Measurements from ENCODE around the gene WDR13.
A peak's percentile ranks its signal among the peaks of the same experiment; 100 is the strongest.
"Not testable (repeated sequence)": the region's sequence is repeated elsewhere in the genome, so short reads cannot be mapped to it uniquely, and the experiment has no call there.

WDR13 gene

GRCh38 chrX:48597353-48598264 is at the start of gene WDR13:
WDR13 (plus strand) TSS chrX:48597492; CDS start chrX:48597997, 505 bp downstream.
- H3K9me3 ChIP-seq: no peaks in the 10 kb centered on the region
- peaks cover 11 to 26% of the 10 kb centered on the region in 2 experiments for H3K4me1 ChIP-seq (ENCODE audit: control insufficient read depth in 1 of 2, insufficient read depth in 1 of 2, low read depth in 1 of 2, low read length in 1 of 2)
- no peak for TF ChIP-seq CTCF (IDR thresholded peaks at IDR 0.05)
- peak within 1 kb of the TSS; percentile 99 for H3K27ac ChIP-seq
- no peaks in the 10 kb centered on the region for H3K27me3 ChIP-seq
- peaks cover 26% of the 10 kb centered on the region for H3K36me3 ChIP-seq
- peak within 1 kb of the TSS; percentile 78 to 82 for H3K4me3 ChIP-seq (ENCODE audit: low read depth in 1 of 2, low read length in 1 of 2)

- H3K27ac ChIP-seq: no peak overlapping the region
- H3K9me3 ChIP-seq: no peaks in the 10 kb centered on the region
- H3K36me3 ChIP-seq: peaks cover 43% of the 10 kb centered on the region
- H3K4me3 ChIP-seq (ENCODE audit: low read depth in 1 of 2, low read length in 1 of 2): no peak overlapping the region
- H3K4me1 ChIP-seq (ENCODE audit: control insufficient read depth in 1 of 2, insufficient read depth in 1 of 2, low read depth in 1 of 2, low read length in 1 of 2): no peaks in the 10 kb centered on the region
- TF ChIP-seq CTCF (IDR thresholded peaks at IDR 0.05): no peak
- H3K27me3 ChIP-seq: no peaks in the 10 kb centered on the region
Measured at GRCh38 chrX:48548871-48549270, 48.4 kb upstream of the WDR13 start.

GRCh38 chrX:48555731-48556325 is 41.5 kb upstream of the WDR13 start:
- not testable (repeated sequence) for H3K4me3 ChIP-seq (ENCODE audit: low read depth in 1 of 2, low read length in 1 of 2); H3K27me3 ChIP-seq; H3K27ac ChIP-seq; H3K9me3 ChIP-seq; H3K4me1 ChIP-seq (ENCODE audit: control insufficient read depth in 1 of 2, insufficient read depth in 1 of 2, low read depth in 1 of 2, low read length in 1 of 2)
- H3K36me3 ChIP-seq: peaks cover 42% of the 10 kb centered on the region

- Histone ChIP-seq H3K4me1 (ENCODE audit: control insufficient read depth in 1 of 2, insufficient read depth in 1 of 2, low read depth in 1 of 2, low read length in 1 of 2) (no peaks in the 10 kb centered on the region), H3K4me3 (ENCODE audit: low read depth in 1 of 2, low read length in 1 of 2) (no peak overlapping the region), H3K27ac (no peak overlapping the region), H3K9me3 (no peaks in the 10 kb centered on the region), H3K27me3 (no peaks in the 10 kb centered on the region), H3K36me3 (peaks cover 56% of the 10 kb centered on the region)
- no peak for TF ChIP-seq CTCF (IDR thresholded peaks at IDR 0.05)
Measured at GRCh38 chrX:48558271-48558670, 39.0 kb upstream of the WDR13 start.

- H3K9me3 ChIP-seq: no peaks in the 10 kb centered on the region
- peaks cover 62% of the 10 kb centered on the region for H3K36me3 ChIP-seq
- H3K27me3 ChIP-seq: no peaks in the 10 kb centered on the region
- no peak overlapping the region for H3K4me3 ChIP-seq (ENCODE audit: low read depth in 1 of 2, low read length in 1 of 2)
- TF ChIP-seq CTCF (IDR thresholded peaks at IDR 0.05): no peak
- no peak overlapping the region for H3K27ac ChIP-seq
- H3K4me1 ChIP-seq (ENCODE audit: control insufficient read depth in 1 of 2, insufficient read depth in 1 of 2, low read depth in 1 of 2, low read length in 1 of 2): no peaks in the 10 kb centered on the region
Measured at GRCh38 chrX:48559636-48560035, 37.7 kb upstream of the WDR13 start.

- H3K4me1 ChIP-seq (ENCODE audit: control insufficient read depth in 1 of 2, insufficient read depth in 1 of 2, low read depth in 1 of 2, low read length in 1 of 2): no peaks in the 10 kb centered on the region
- H3K27ac ChIP-seq: no peak overlapping the region
- H3K9me3 ChIP-seq: no peaks in the 10 kb centered on the region
- H3K36me3 ChIP-seq: peaks cover 58% of the 10 kb centered on the region
- no peaks in the 10 kb centered on the region for H3K27me3 ChIP-seq
- no peak for TF ChIP-seq CTCF (IDR thresholded peaks at IDR 0.05)
- H3K4me3 ChIP-seq (ENCODE audit: low read depth in 1 of 2, low read length in 1 of 2): no peak overlapping the region
Measured at GRCh38 chrX:48560056-48560455, 37.2 kb upstream of the WDR13 start.

All from neutrophil (primary cell).